ENCODE results near the gene STEAP3.

DNA sequence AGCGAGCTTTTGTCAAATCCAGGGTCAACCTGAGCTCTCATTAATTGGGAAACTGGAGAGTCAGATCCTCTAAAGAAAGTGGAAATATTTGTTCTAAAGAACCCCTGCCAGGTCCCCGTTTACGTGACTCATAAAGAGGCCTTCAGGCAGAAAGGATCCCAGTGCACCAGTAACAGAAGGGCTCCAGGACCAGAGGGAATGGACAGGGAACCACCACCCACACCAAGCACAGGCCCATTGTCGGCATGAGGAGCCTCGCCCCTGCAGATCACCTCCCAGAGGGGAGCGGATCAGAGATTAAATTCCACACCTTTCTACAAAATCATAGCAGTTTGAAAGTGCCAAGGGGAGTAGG lies 48.7 kb upstream of the STEAP3 start:
- TF ChIP-seq, protein P1, sequence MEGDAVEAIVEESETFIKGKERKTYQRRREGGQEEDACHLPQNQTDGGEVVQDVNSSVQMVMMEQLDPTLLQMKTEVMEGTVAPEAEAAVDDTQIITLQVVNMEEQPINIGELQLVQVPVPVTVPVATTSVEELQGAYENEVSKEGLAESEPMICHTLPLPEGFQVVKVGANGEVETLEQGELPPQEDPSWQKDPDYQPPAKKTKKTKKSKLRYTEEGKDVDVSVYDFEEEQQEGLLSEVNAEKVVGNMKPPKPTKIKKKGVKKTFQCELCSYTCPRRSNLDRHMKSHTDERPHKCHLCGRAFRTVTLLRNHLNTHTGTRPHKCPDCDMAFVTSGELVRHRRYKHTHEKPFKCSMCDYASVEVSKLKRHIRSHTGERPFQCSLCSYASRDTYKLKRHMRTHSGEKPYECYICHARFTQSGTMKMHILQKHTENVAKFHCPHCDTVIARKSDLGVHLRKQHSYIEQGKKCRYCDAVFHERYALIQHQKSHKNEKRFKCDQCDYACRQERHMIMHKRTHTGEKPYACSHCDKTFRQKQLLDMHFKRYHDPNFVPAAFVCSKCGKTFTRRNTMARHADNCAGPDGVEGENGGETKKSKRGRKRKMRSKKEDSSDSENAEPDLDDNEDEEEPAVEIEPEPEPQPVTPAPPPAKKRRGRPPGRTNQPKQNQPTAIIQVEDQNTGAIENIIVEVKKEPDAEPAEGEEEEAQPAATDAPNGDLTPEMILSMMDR (conservative IDR thresholded peaks at IDR 0.05; ENCODE audit: low read depth, low read length): no peak
- TF ChIP-seq EZH2phosphoT487 (IDR thresholded peaks at IDR 0.05; ENCODE audit: borderline replicate concordance, low read length): no peak
- no peak for TF ChIP-seq EZH2 (IDR thresholded peaks at IDR 0.05; ENCODE audit: low read length, unreplicated experiment)

Measured in PC-3 (cell line).